Prostate gland (tissue), 2 donors: ENCODE data around the gene ZNF710. TPM values are rescaled to one million over a fixed set of nuclear protein-coding genes. Genes with fewer than 3 reads are reported as not detected.

Source experiments
- DNase-seq: peaks from one replicate; pipeline ENCODE4 v3.0.0-alpha.2; 2019; ENCODE audit warnings: low spot score
- H3K27ac ChIP-seq, 2 donors: fragments of 200-600 bp; sonication (generic); 2 replicates each; pipeline ENCODE4 v1.5.1; 2017 to 2019
- H3K27me3 ChIP-seq: fragments of 200-600 bp; sonication (generic); replicated peaks from 2 replicates; pipeline ENCODE4 v1.5.1; 2019; ENCODE audit not compliant: insufficient read depth
- H3K36me3 ChIP-seq, 2 donors: fragments of 200-600 bp; sonication (generic); 1 replicate in 1 of 2; 2 replicates in 1 of 2; pipeline versions ENCODE4 v1.5.1 to v1.8.1; 2017 to 2019
- H3K4me1 ChIP-seq: fragments of 200-600 bp; sonication (generic); replicated peaks from 2 replicates; pipeline ENCODE4 v1.5.1; 2019
- H3K4me3 ChIP-seq, 2 donors: fragments of 200-600 bp; sonication (generic); 2 replicates each; pipeline ENCODE4 v1.5.1; 2017 to 2019
- H3K9me3 ChIP-seq: fragments of 200-600 bp; sonication (generic); 2 replicates; pipeline ENCODE4 v1.5.1; 2017
- CTCF ChIP-seq, 4 experiments: fragments of 200-600 bp in 2 of 4; fragments of 450-650 bp in 2 of 4; sonication (generic) in 2 of 4; IDR thresholded peaks; 1 replicate in 3 of 4; 2 replicates in 1 of 4; pipeline ENCODE4 v1.5.1; 2016 to 2019; ENCODE audit warnings: antibody characterized with exemption in 4 of 4, mild to moderate bottlenecking in 2 of 4, moderate library complexity in 2 of 4
- POLR2A ChIP-seq: fragments of 450-650 bp; IDR thresholded peaks from one replicate; pipeline ENCODE4 v1.6.1; 2016; ENCODE audit warnings: antibody characterized with exemption, mild to moderate bottlenecking
- POLR2AphosphoS5 ChIP-seq: sonication (generic); formaldehyde crosslinking; IDR thresholded peaks from one replicate; pipeline ENCODE4 v1.6.1; 2017; ENCODE audit warnings: antibody characterized with exemption
- WGBS: methylation state at CpG from one replicate; pipeline ENCODE4 v1.1.5; 2018; 5-methylcytosine and 5-hydroxymethylcytosine counted together
- intact Hi-C: fragments of 100-400 bp; cut with DNase I; formaldehyde crosslinking; loops from one replicate; pipeline ENCODE4 v1.14.2; 2022
- total RNA-seq, 2 donors: library from RNA; depleted of rRNA; stranded (reverse); fragments of >200 nt; gene quantifications; one replicate each; pipeline ENCODE4 v1.1.0, GENCODE V29; 2016

ZNF710 gene
- total RNA-seq, 2 donors from 2014 or later, result 13.6 to 18.0 TPM

DNA sequence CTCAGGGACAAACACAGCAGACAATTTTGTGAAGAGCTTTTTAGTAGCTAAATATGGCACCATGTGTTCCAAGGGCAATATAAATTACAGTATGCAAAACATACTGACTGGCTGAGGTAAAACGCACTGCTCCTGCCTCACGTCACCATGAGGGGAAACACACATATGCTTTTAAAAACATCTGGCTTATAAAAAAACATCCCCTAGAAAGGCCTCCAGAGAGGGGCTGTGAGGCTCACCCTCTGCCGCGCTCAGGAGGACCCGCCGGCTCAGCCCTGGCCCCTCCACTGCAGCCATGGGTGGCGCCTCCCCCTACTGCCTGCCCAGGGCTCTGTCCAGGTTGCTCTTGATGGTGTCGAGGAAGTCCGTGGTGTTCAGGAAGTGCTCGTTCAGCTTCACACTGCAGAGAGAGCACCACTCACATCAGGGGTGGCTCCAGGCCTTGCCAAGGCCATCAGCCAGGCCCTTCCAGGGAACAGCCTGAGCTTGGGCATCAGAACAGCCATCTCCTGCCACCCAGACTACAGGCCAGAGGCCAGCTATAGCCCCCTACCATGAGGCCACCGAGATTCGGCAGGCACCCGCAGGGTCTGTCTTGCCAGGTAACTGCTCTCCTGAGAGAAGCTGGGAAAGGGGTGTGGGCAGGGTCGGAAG, 83.0 kb downstream of the ZNF710 start:
- TF ChIP-seq POLR2A (no peak), POLR2AphosphoS5 (no peak), CTCF (IDR thresholded peaks at IDR 0.05) (no peak)
- intact Hi-C loops, result loop anchor here (5.0 kb wide), 1 partner anchor 82 kb away; the partner anchor contains the start of gene ZNF710
- DNase-seq, result no peak
- H3K27me3 ChIP-seq, result no peaks in the 10 kb centered on the region
- H3K36me3 ChIP-seq, result peaks cover 13 to 17% of the 10 kb centered on the region in 2 donors
- H3K27ac ChIP-seq, result peak overlapping the region in 1 of 2 donors; percentile 7
- no peak overlapping the region for H3K4me3 ChIP-seq
- H3K4me1 ChIP-seq, result no peaks in the 10 kb centered on the region
- 85% methylated on average over 13 of the region's 14 CpGs for WGBS
- H3K9me3 ChIP-seq, result no peaks in the 10 kb centered on the region

GRCh38 chr15:90084876-90085423, 83.8 kb downstream of the ZNF710 start:
- Histone ChIP-seq H3K36me3 (peaks cover 13 to 17% of the 10 kb centered on the region in 2 donors), H3K27ac (no peak overlapping the region), H3K4me1 (no peaks in the 10 kb centered on the region), H3K27me3 (no peaks in the 10 kb centered on the region), H3K4me3 (no peak overlapping the region), H3K9me3 (no peaks in the 10 kb centered on the region)
- no peak for DNase-seq
- TF ChIP-seq POLR2A (no peak), POLR2AphosphoS5 (no peak), CTCF (IDR thresholded peaks at IDR 0.05) (no peak)
- 81% methylated on average over 18 of the region's 18 CpGs for WGBS
- intact Hi-C loops, result loop anchor here (5.0 kb wide), 1 partner anchor 83 kb away; the partner anchor contains the start of gene ZNF710

GRCh38 chr15:90085565-90085964, 84.4 kb downstream of the ZNF710 start:
- WGBS, result 80% methylated on average over 3 of the region's 3 CpGs
- no peaks in the 10 kb centered on the region for H3K4me1 ChIP-seq
- intact Hi-C loops, result no loop called here
- TF ChIP-seq POLR2AphosphoS5 (no peak), POLR2A (no peak), CTCF (IDR thresholded peaks at IDR 0.05) (no peak)
- H3K36me3 ChIP-seq, result peaks cover 14 to 17% of the 10 kb centered on the region in 2 donors
- H3K27me3 ChIP-seq, result no peaks in the 10 kb centered on the region
- H3K9me3 ChIP-seq, result no peaks in the 10 kb centered on the region
- DNase-seq, result no peak
- H3K4me3 ChIP-seq, result no peak overlapping the region
- no peak overlapping the region for H3K27ac ChIP-seq

DNA sequence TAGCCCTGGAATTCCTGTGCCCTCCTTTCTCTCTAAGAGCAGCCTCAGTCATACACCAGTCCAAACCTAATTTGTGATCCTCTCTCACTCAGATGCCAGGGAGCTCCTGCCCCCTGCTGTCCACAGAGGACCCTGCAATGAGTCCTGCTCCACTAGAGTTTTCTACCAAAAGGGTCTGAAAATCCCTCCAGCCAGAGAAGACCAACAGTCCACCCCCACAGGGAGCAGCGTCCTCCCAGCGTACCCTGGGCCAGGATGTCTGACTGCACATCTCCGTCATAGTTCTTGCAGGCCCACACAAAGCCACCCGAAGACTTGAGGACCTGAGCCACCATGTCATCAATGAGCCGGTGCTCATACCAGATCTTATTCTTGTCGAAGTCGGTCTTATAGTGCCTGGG, 85.7 kb downstream of the ZNF710 start:
- 94% methylated on average over 7 of the region's 7 CpGs for WGBS

More for the DNA sequence above, 85.7 kb downstream of the ZNF710 start:
- intact Hi-C loops, result no loop called here
- Histone ChIP-seq H3K27me3 (no peaks in the 10 kb centered on the region), H3K9me3 (no peaks in the 10 kb centered on the region), H3K27ac (no peak overlapping the region), H3K4me1 (no peaks in the 10 kb centered on the region), H3K4me3 (no peak overlapping the region), H3K36me3 (peaks cover 19% of the 10 kb centered on the region in 2 donors)
- TF ChIP-seq CTCF (IDR thresholded peaks at IDR 0.05) (peak in 3 of 4 experiments; percentile 30 to 56 (median 47)), POLR2A (no peak), POLR2AphosphoS5 (no peak)
- no peak for DNase-seq
